Head of caudate nucleus (tissue), 42 donors: ENCODE results near the gene INPP4B.

Experiments used
- DNase-seq, 42 donors: peaks; one replicate each; pipeline versions ENCODE4 v3.0.0 to v3.0.0-alpha.2; 2020 to 2021; ENCODE audit warnings: mixed read lengths in 7 of 42
- intact Hi-C: fragments of 100-400 bp; cut with DNase I; formaldehyde crosslinking; loops from one replicate; pipeline ENCODE4 v1.15.0; 2022

The INPP4B gene

DNA sequence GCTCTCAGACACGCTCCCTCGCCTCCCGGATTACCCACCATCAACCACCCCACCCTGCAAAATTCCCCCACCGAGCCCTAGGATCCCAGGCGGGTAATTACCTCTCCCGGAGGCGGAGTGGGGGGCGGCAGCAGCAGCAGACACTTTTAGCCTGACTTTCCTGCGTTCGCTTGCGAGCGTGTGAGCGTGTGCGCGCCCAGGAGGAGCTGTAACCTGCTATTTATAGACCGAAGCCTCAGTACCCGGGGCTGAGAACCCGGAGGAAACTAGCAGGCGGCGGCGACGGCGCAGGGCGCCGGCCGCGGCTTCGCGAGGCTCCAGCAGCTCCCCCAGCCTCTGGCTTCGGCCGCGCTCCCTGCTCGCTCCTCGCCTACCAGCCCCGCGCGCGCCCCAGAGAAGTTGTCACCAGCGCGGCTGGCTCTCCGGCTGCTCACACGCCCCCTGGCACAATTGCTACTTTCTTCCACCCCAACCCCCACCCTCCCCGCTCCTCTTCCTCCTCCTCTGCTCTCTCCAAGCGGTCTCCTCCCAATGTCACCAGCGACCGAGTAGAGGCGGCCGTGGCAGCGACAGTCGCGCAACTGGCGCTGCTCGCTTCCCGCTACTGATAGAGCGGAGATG, at the start of gene INPP4B:
Gene INPP4B, minus strand, starts transcription at position 194 of the 621 bp plus-strand sequence.
- intact Hi-C loops: no loop called here
- peak; percentile 48 to 92 (median 76) for DNase-seq

DNA sequence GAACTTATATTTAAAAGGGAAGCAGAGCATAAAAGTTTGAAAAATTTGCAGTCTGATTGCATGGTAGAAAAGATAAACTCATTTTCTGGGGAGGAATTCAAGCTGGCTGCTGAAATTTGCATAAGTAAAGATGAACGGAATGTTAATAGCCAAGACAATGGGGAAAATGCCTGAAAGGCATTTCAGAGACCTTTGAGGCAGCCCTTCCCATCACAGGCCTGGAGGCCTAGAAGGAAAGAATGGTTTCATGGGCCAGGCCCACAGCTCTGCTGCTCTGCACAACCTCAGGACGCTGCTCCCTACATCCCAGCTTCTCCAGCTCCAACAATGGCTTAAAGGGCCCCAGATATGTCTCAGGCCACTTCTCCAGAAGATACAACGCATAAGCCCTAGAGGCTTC, 46.9 kb upstream of the INPP4B start:
- DNase-seq: no peak
- intact Hi-C loops: no loop called here

DNA sequence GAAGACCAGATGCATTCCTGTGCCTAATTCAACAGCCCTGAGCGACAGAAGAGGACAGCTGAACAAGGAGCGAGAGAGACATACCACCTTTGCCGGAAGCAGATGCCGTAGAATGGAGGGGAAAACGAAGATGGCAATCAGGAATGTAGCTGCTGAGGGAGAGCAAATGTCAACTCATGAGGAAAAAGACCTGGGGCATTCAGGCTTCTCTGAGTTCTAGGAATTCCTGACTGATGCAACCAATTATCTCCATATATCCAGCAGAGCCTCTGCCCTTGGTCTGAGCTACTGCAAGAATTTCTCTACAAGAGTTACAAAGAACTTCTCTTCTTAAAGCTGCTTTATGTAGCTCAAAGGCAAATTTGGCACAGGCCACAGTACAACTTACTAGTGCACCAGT, 40.5 kb upstream of the INPP4B start:
- no peak for DNase-seq
- intact Hi-C loops: no loop called here

- intact Hi-C loops: no loop called here
- no peak for DNase-seq
Measured at GRCh38 chr4:142883040-142883832, 37.1 kb upstream of the INPP4B start.

DNA sequence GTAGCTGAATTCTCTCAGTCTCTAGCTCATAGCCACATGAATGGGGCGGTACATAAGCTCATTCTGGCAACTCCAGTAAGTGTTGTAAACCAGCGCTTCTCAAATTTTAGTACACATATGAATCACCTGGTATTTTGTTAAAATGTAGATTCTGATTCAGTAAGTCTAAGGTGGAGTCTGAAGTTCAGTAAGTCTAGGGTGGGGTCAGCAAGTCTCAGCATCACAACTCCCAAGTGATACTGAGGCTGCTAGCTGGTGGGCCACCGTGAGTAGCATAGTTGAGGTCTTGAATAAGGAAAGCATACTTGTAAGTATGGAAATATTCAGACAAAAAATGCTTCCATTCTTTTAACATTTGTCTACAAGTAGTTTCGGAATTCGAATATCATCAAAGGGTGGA, 36.1 kb upstream of the INPP4B start:
- DNase-seq: no peak
- intact Hi-C loops: no loop called here

DNA sequence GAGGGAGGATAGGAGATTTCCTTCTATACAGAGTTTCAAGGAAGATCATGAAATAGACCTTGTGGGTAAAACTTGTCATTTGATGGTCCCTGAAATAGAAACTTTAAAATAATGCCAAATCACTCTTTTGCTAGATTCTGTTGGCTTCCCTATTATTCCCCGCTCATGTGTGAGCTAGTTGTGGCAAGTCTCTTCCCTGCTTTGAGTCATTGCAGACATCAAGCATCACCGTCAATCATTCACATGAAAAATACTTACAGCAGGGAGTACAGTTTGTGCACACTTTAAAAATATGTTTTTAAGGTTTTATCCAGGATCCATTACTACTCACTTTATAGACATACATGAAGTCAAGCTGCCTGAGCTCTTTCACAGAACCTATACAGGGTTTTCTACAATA, 35.2 kb upstream of the INPP4B start:
- intact Hi-C loops: no loop called here
- peak in 7 of 42 donors; percentile 12 to 53 (median 23) for DNase-seq

- no peak for DNase-seq
- intact Hi-C loops: no loop called here
Measured at GRCh38 chr4:142875117-142875516, 29.0 kb upstream of the INPP4B start.

GRCh38 chr4:142874684-142875083, 28.6 kb upstream of the INPP4B start:
- no peak for DNase-seq

DNA sequence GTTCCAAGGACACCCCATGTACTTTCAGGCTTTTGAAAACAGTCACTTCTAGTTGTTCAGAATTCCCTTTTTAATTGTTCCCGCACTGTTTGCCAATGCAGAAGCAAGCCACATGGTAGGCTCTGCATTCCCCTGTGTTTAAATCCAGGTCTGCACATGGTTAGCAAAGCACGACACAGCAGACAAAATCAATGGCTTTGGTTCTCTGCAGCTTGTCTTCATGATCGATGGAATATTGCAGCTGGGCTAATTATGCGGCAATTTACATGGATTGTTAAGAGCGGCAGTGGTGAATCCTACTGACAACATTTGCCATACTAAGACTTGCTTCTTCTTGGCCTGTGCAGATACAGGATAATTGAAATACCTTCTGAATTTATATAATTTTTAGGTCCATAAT, 20.6 kb upstream of the INPP4B start:
- DNase-seq: no peak
- intact Hi-C loops: no loop called here

More at GRCh38 chr4:142874684-142875083, 28.6 kb upstream of the INPP4B start:
- intact Hi-C loops: no loop called here

DNA sequence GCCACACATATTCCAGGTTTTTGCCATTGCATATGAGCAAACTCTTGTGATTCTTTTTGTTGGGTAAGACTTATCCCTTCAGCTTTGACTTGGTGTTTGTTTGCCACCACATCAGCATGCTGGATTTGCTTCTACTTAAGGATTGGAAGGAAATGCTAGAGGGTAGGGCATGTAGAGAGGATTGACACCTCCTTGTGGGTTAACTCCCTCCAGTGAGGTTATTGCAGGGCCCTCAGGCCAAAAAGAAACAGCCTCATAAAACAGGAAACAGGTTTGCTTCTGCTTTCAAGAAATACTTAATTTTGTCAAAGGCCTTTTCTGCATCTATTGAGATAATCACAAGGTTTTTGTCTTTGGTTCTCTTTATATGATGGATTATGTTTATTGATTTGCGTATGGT, 15.2 kb upstream of the INPP4B start:
- intact Hi-C loops: no loop called here
- no peak for DNase-seq

GRCh38 chr4:142858965-142859364, 12.9 kb upstream of the INPP4B start:
- intact Hi-C loops: loop anchor here (10.0 kb wide), 1 partner anchor 1544 kb away; no protein-coding TSS in a partner anchor

GRCh38 chr4:142858446-142858845, 12.3 kb upstream of the INPP4B start:
- no peak for DNase-seq
- intact Hi-C loops: loop anchor here (10.0 kb wide), 1 partner anchor 1544 kb away; no protein-coding TSS in a partner anchor

More at GRCh38 chr4:142858965-142859364, 12.9 kb upstream of the INPP4B start:
- DNase-seq: no peak

GRCh38 chr4:142856576-142856975, 10.5 kb upstream of the INPP4B start:
- intact Hi-C loops: loop anchor here (10.0 kb wide), 1 partner anchor 1542 kb away; no protein-coding TSS in a partner anchor

GRCh38 chr4:142850478-142850877, 4.4 kb upstream of the INPP4B start:
- DNase-seq: no peak
- intact Hi-C loops: loop anchor here (10.0 kb wide), 1 partner anchor 1536 kb away; no protein-coding TSS in a partner anchor

More at GRCh38 chr4:142856576-142856975, 10.5 kb upstream of the INPP4B start:
- DNase-seq: no peak

DNA sequence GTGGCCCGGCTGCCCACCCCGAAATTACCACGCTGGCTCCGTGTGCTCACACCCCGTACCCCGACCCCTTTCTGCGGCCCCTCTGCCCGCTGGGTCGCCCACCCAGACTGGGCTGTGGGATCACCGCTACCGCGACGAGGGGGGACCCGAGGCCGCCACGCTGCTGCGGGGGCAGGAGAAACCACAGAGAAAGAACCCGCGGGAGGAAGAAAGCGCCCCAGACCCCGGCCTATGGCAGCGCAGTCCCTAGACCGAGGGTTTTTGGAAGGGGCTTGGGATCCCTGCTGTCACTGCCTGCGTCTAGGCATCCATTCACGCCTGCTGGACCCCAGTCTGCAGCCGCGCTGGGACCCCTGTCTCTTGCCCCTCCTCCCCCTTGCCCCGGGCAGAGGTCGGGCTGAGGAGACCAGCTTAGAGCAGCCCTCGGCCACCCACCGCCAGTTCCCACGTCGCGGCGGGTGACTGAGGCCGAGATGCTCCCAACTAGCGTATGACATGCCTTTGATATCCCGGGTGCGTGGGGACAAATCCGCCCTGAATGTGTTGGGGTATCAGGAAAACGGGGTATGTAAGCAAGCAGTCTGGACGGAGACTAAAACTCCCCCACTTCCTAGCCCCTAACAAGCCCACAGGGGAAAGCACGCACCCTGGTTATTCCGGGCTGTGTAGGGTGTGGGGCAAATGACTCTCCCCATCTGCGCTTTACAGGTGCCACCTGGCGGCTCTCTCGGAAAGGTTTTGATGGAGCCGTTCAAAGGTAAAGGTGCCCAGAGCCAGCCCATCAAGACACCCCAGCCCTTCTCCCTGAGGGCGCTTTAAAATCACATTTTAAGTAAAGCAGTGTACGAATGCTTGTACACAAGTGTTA, 862 bp upstream of the INPP4B start:
- intact Hi-C loops: no loop called here
- DNase-seq: peak; percentile 32 to 90 (median 71)

DNA sequence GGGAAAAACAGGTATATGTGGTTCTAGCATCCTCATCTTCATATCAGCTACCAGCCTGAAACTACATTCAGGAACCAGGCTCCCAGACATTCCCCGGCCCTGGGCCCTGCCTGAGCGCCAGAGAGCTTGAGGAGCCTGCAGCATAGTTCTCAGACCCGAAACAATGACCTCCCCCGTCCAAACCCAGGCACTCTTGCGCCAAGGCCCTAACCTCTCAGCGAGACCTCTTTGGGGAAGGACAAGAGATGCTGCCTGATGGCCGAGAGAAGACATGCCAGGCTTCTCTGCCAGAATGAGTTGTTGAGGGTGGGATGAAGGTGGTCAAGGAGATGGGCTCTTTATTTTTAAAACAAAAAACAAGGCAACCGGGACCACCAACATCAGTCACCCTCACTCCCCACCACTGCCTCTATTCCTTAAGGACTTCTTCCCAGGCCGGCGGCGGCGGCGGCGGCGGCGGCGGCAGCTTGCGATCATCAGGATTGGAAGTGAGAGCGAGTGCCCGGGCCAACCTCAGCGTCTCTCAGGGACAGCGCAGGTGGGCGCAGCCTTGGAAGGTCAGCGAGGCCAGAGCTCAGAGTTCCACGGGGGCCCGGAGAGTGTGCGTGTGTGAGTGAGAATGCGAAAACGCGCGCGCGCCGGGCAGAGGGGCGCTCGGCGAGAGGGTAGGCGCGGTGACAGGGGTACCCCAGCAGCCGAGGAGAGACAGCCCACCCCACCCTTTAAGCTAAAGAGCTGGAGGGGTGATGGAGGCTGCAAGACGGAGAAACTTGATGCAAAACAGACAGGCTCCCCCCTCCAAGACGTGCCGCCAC, 601 bp downstream of the INPP4B start:
- intact Hi-C loops: no loop called here
- DNase-seq: peak in 41 of 42 donors; percentile 4 to 64 (median 27)

GRCh38 chr4:142844782-142845181, 1.3 kb downstream of the INPP4B start:
- no peak for DNase-seq
- intact Hi-C loops: no loop called here

DNA sequence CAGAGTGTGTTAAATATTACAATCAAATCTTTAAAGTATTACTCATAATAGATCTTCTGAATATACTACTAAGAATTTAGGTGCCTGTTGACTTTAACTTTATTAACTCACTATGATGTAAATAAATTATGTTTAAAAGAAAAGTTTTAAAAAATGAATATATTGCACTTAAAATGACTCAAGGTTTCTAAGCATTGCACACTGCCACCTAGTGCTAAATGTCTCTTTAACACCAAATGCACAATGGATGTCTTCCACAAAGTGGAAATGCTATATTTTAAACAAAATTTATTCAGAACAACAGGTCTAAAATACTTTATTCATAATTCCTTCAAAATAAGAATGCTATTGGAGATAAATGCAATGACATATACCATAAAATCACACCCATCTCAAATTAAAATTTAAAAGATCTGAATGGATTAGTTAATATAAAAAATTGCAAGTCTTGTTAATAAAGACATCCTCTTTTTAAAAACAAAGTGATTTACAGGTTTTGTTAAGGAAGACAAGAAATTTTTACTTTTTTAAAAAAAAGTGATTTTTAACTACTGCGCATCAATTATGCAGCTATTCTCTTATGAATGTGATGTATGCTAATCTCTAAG, 5.5 kb downstream of the INPP4B start:
- peak in 2 of 42 donors; percentile 10 to 34 for DNase-seq
- intact Hi-C loops: no loop called here
